ENCODE data around the gene RAB11FIP4.

- TF ChIP-seq ZMIZ1 (IDR thresholded peaks at IDR 0.05; ENCODE audit: low read depth in 2 of 2, low read length in 2 of 2), result no peak
- no peak for TF ChIP-seq ZNF212 (CRISPR knock-in tag; IDR thresholded peaks at IDR 0.05)
- TF ChIP-seq EZH2 (IDR thresholded peaks at IDR 0.05; ENCODE audit: borderline replicate concordance, low read depth, low read length), result no peak
- no peak for TF ChIP-seq FIP1L1 (IDR thresholded peaks at IDR 0.05; ENCODE audit: low read depth, low read length, poor library complexity, severe bottlenecking)
- TF ChIP-seq CTCF (IDR thresholded peaks at IDR 0.05 in 2 of 3, conservative IDR thresholded peaks at IDR 0.05 in 1 of 3; ENCODE audit: insufficient read depth in 2 of 3, low read depth in 1 of 3, low read length in 3 of 3), result no peak
- TF ChIP-seq EWSR1 (IDR thresholded peaks at IDR 0.05; ENCODE audit: borderline replicate concordance, low read depth, partially characterized antibody), result no peak
- no peak for TF ChIP-seq NCOA4 (IDR thresholded peaks at IDR 0.05; ENCODE audit: partially characterized antibody)
- no peak for TF ChIP-seq ZNF253 (CRISPR knock-in tag; conservative IDR thresholded peaks at IDR 0.05)
- no peak for TF ChIP-seq FOXP1 (CRISPR knock-in tag; IDR thresholded peaks at IDR 0.05)
- no peak for TF ChIP-seq ELF1 (tag; IDR thresholded peaks at IDR 0.05)
- no peak for TF ChIP-seq POLR2AphosphoS5 (IDR thresholded peaks at IDR 0.05; ENCODE audit: control insufficient read depth, insufficient read depth, low read depth, low read length)
- no peak for TF ChIP-seq COPS2 (conservative IDR thresholded peaks at IDR 0.05)
These were observed 188.8 kb downstream of the RAB11FIP4 start for GRCh38 chr17:31580316-31580705.

Measured in K562 (cell line).